Measurements from ENCODE around the gene L1CAM. TPM values are rescaled to one million over a fixed set of nuclear protein-coding genes. Genes with fewer than 3 reads are reported as not detected.

The L1CAM gene
- total RNA-seq, 4 donors from 2014 or later, result 5.2 to 7.1 (median 6.1) TPM

- intact Hi-C loops (cut with DNase I; ENCODE audit: low total_unique reads), result no loop called here
- 60 to 86% methylated on average over 1 to 25 of the region's 25 CpGs for WGBS, 2 donors (ENCODE audit: low coverage in 1 of 2)
- no peaks in the 10 kb centered on the region for H3K27me3 ChIP-seq
Observed at GRCh38 chrX:153816831-153817690, 68.9 kb downstream of the L1CAM start.

GRCh38 chrX:153814591-153815315, 71.2 kb downstream of the L1CAM start:
- TF ChIP-seq POLR2A (IDR thresholded peaks at IDR 0.05), result no peak
- TF ChIP-seq CTCF (IDR thresholded peaks at IDR 0.05), result no peak
- TF ChIP-seq EP300 (IDR thresholded peaks at IDR 0.05; ENCODE audit: low read depth), result no peak
- no peak for TF ChIP-seq POLR2AphosphoS5 (IDR thresholded peaks at IDR 0.05)
- Histone ChIP-seq H3K4me1 (peaks cover 0 to 9% (median 3%) of the 10 kb centered on the region in 4 donors), H3K27ac (no peak overlapping the region), H3K4me3 (no peak overlapping the region), H3K36me3 (no peaks in the 10 kb centered on the region), H3K9me3 (no peaks in the 10 kb centered on the region), H3K27me3 (no peaks in the 10 kb centered on the region)
- in situ Hi-C loops (cut with MboI; ENCODE audit: low pct_ligation_motif_present in 1 of 4, low pct_unique_long_range_greater_than_20kb in 1 of 4, low sequenced_read_pairs in 3 of 4), result loop anchor here in 1 of 4 donors (25.0 kb wide), 1 partner anchor 98 kb away; the partner anchor contains the start of gene AVPR2
- WGBS, 2 donors (ENCODE audit: low coverage in 1 of 2), result 71% methylated on average over 19 of the region's 19 CpGs; no CpG with 5 or more reads in 1 of the 2 donors
- intact Hi-C loops (cut with DNase I; ENCODE audit: low total_unique reads), result no loop called here
- no peak for DNase-seq

More at GRCh38 chrX:153816831-153817690, 68.9 kb downstream of the L1CAM start:
- H3K4me3 ChIP-seq, result no peak overlapping the region
- in situ Hi-C loops (cut with MboI; ENCODE audit: low pct_ligation_motif_present in 1 of 4, low pct_unique_long_range_greater_than_20kb in 1 of 4, low sequenced_read_pairs in 3 of 4), result loop anchor here in 1 of 4 donors (25.0 kb wide), 1 partner anchor 95 kb away; the partner anchor contains the start of gene AVPR2
- no peak overlapping the region for H3K27ac ChIP-seq
- TF ChIP-seq EP300 (IDR thresholded peaks at IDR 0.05; ENCODE audit: low read depth), result no peak
- no peak for TF ChIP-seq POLR2AphosphoS5 (IDR thresholded peaks at IDR 0.05)
- TF ChIP-seq POLR2A (IDR thresholded peaks at IDR 0.05), result no peak
- no peak for TF ChIP-seq CTCF (IDR thresholded peaks at IDR 0.05)
- no peak for DNase-seq
- H3K9me3 ChIP-seq, result no peaks in the 10 kb centered on the region
- peaks cover 0 to 9% (median 3%) of the 10 kb centered on the region in 4 donors for H3K4me1 ChIP-seq
- H3K36me3 ChIP-seq, result no peaks in the 10 kb centered on the region

- H3K27me3 ChIP-seq, result no peaks in the 10 kb centered on the region
- TF ChIP-seq EP300 (IDR thresholded peaks at IDR 0.05; ENCODE audit: low read depth) (no peak), POLR2AphosphoS5 (IDR thresholded peaks at IDR 0.05) (no peak)
- no peak for DNase-seq
- no peaks in the 10 kb centered on the region for H3K4me1 ChIP-seq
- H3K9me3 ChIP-seq, result no peaks in the 10 kb centered on the region
- H3K36me3 ChIP-seq, result no peaks in the 10 kb centered on the region
- in situ Hi-C loops (cut with MboI; ENCODE audit: low pct_ligation_motif_present in 1 of 4, low pct_unique_long_range_greater_than_20kb in 1 of 4, low sequenced_read_pairs in 3 of 4) (loop anchor here in 1 of 4 donors (25.0 kb wide), 1 partner anchor 99 kb away; the partner anchor contains the start of gene AVPR2), intact Hi-C loops (cut with DNase I; ENCODE audit: low total_unique reads) (no loop called here)
- 83% methylated on average over 5 of the region's 5 CpGs; no CpG with 5 or more reads in 1 of the 2 donors for WGBS, 2 donors (ENCODE audit: low coverage in 1 of 2)
- no peak overlapping the region for H3K27ac ChIP-seq
- no peak overlapping the region for H3K4me3 ChIP-seq
Observed at GRCh38 chrX:153813161-153813560, 72.8 kb downstream of the L1CAM start.

- TF ChIP-seq CTCF (IDR thresholded peaks at IDR 0.05) (no peak), EP300 (IDR thresholded peaks at IDR 0.05; ENCODE audit: low read depth) (no peak), POLR2A (IDR thresholded peaks at IDR 0.05) (no peak), POLR2AphosphoS5 (IDR thresholded peaks at IDR 0.05) (no peak)
- WGBS, 2 donors (ENCODE audit: low coverage in 1 of 2), result 73% methylated on average over 14 of the region's 14 CpGs; no CpG with 5 or more reads in 1 of the 2 donors
- Histone ChIP-seq H3K36me3 (no peaks in the 10 kb centered on the region), H3K4me1 (no peaks in the 10 kb centered on the region), H3K4me3 (no peak overlapping the region), H3K27ac (no peak overlapping the region), H3K9me3 (no peaks in the 10 kb centered on the region), H3K27me3 (no peaks in the 10 kb centered on the region)
- in situ Hi-C loops (cut with MboI; ENCODE audit: low pct_ligation_motif_present in 1 of 4, low pct_unique_long_range_greater_than_20kb in 1 of 4, low sequenced_read_pairs in 3 of 4), result loop anchor here in 1 of 4 donors (25.0 kb wide), 1 partner anchor 100 kb away; the partner anchor contains the start of gene AVPR2
- intact Hi-C loops (cut with DNase I; ENCODE audit: low total_unique reads), result no loop called here
- no peak for DNase-seq
Observed at GRCh38 chrX:153812220-153812619, 73.8 kb downstream of the L1CAM start.

Other genes with a start within 250 kb of the L1CAM start
- gene DUSP9, start 239.0 kb downstream of the L1CAM start, total RNA-seq, result not detected
- gene PNCK, start 212.4 kb downstream of the L1CAM start, total RNA-seq, result 10 to 100 TPM in 1 of 4 donors, 1 to 10 TPM in 2, not detected in 1; 6.5 to 74.4 (median 7.9) TPM
- gene SLC6A8, start 198.2 kb downstream of the L1CAM start, total RNA-seq, result 100 to 1,000 TPM in 3 of 4 donors, 10 to 100 TPM in 1; 61.1 to 332 (median 197) TPM
- gene BCAP31, start 161.8 kb downstream of the L1CAM start, total RNA-seq, result 100 to 1,000 TPM in 2 of 4 donors, 10 to 100 TPM in 2; 37.6 to 113 (median 74.4) TPM
- gene ABCD1, start 161.3 kb downstream of the L1CAM start, total RNA-seq, result 10 to 100 TPM in 3 of 4 donors, 1 to 10 TPM in 1; 7.0 to 50.5 (median 18.1) TPM
- gene PLXNB3, start 121.9 kb downstream of the L1CAM start, total RNA-seq, result 10 to 100 TPM in 2 of 4 donors, 1 to 10 TPM in 2; 3.1 to 46.2 (median 24.7) TPM
- 1 to 10 TPM in 2 of 4 donors, under 1 TPM in 2; 0.64 to 3.8 (median 1.3) TPM for gene SRPK3, start 105.1 kb downstream of the L1CAM start, total RNA-seq
- gene IDH3G, start 91.8 kb downstream of the L1CAM start, total RNA-seq, result 100 to 1,000 TPM in 2 of 4 donors, 10 to 100 TPM in 2; 77.5 to 203 (median 117) TPM
- 100 to 1,000 TPM in 2 of 4 donors, 10 to 100 TPM in 2; 16.1 to 165 (median 95.8) TPM for gene SSR4, start 91.5 kb downstream of the L1CAM start, total RNA-seq
- 1 to 10 TPM; 2.0 to 6.6 (median 4.2) TPM for gene PDZD4, start 55.6 kb downstream of the L1CAM start, total RNA-seq
- 10 to 100 TPM in 1 of 4 donors, 1 to 10 TPM in 1, under 1 TPM in 1, not detected in 1; 0.41 to 72.2 (median 9.8) TPM for gene AVPR2, start 18.5 kb upstream of the L1CAM start, total RNA-seq
- gene ARHGAP4, start 40.1 kb upstream of the L1CAM start, total RNA-seq, result 10 to 100 TPM; 44.9 to 52.4 (median 49.9) TPM
- gene NAA10, start 48.9 kb upstream of the L1CAM start, total RNA-seq, result 10 to 100 TPM; 29.9 to 57.2 (median 47.4) TPM
- 10 to 100 TPM in 1 of 4 donors, 1 to 10 TPM in 2, not detected in 1; 4.6 to 13.1 (median 7.2) TPM for gene RENBP, start 58.5 kb upstream of the L1CAM start, total RNA-seq
- 10 to 100 TPM; 34.0 to 68.5 (median 49.8) TPM for gene HCFC1, start 85.6 kb upstream of the L1CAM start, total RNA-seq
- 10 to 100 TPM in 1 of 4 donors, 1 to 10 TPM in 3; 1.6 to 11.2 (median 5.5) TPM for gene TMEM187, start 86.6 kb upstream of the L1CAM start, total RNA-seq
- gene IRAK1, start 133.7 kb upstream of the L1CAM start, total RNA-seq, result 100 to 1,000 TPM in 2 of 4 donors, 10 to 100 TPM in 2; 64.1 to 155 (median 107) TPM
- gene MECP2, start 211.5 kb upstream of the L1CAM start, total RNA-seq, result 10 to 100 TPM; 22.1 to 53.1 (median 37.8) TPM